Activated CD4-positive, alpha-beta T cell treated with anti-CD3 and anti-CD28 coated beads for 24 hours (primary cell): ENCODE data around the gene PPP4R1.
"Not testable (repeated sequence)": the region's sequence is repeated elsewhere in the genome, so short reads cannot be mapped to it uniquely, and the experiment has no call there.

Experiments used
- DNase-seq, 2 donors: peaks; one replicate each; pipeline ENCODE4 v3.0.0-alpha.2; 2020; ENCODE audit warnings: low read depth in 2 of 2

PPP4R1 gene, protein sequence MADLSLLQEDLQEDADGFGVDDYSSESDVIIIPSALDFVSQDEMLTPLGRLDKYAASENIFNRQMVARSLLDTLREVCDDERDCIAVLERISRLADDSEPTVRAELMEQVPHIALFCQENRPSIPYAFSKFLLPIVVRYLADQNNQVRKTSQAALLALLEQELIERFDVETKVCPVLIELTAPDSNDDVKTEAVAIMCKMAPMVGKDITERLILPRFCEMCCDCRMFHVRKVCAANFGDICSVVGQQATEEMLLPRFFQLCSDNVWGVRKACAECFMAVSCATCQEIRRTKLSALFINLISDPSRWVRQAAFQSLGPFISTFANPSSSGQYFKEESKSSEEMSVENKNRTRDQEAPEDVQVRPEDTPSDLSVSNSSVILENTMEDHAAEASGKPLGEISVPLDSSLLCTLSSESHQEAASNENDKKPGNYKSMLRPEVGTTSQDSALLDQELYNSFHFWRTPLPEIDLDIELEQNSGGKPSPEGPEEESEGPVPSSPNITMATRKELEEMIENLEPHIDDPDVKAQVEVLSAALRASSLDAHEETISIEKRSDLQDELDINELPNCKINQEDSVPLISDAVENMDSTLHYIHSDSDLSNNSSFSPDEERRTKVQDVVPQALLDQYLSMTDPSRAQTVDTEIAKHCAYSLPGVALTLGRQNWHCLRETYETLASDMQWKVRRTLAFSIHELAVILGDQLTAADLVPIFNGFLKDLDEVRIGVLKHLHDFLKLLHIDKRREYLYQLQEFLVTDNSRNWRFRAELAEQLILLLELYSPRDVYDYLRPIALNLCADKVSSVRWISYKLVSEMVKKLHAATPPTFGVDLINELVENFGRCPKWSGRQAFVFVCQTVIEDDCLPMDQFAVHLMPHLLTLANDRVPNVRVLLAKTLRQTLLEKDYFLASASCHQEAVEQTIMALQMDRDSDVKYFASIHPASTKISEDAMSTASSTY

DNA sequence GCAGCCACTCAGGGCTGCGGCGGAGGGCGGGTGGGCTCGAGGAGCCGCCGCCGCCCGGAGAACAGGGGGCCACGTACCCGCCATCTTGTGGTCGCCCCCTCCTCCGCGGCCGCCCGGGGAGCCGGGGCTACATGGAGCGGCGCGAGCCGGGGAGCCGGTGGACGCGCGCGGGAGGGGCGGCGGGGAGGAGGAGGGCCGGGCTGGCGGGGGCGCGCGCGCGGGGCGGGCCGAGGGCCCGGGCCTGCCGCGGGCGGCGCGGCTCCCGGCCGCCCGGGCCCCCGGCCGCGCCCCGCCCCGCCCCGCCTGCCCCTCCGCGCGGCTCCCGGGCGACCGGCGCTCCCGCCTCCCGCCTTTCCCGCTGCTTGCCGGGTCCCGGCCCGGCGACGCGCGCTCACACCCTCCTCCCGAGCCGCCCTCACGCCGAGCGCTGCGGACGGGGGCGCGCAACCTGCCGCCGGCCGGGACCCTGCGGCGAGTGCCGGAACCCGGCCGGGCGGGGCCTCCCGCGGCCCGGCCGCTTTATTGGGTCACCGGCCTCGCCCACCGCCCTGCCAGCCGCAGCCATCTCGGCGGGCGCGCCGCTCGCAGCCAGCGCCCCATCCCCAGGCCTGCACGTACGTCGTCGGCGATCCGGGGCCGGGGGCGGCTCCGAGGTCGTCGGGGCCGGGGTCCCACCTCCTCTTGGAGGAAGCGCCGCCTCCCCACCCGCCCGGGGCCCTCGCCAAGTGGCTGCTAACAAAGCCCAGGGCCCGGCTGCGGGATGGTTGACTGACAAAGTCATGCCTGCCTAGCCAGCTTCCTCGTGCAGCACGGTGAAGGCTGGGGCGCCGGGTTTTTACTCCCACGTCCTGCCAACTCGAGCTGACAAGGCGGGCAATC lies at the start of gene PPP4R1:
TSS of gene PPP4R1 (minus strand) at position 159 of the 879 bp plus-strand sequence. CDS start at position 84, 75 bp downstream.
- DNase-seq = peak; percentile 51

DNA sequence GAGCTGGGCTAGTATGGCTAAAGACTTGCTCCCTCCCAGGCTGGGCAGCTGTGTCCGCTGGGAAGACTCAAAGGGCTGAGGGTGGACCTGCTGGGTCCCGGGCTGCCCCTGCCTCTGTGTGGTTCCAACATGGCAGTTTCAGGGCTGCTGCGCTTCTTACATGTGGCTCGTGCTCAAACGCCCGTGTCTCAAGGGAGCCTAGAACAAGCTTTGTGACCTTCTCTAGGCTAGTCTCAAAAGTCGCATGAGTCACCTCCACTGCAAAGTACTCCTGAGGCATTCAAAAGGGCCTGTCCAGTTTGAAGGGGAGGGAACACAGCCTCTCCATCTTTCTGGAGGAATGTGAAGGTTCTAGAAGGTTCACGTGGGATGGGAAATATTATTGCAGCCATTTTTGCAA lies 49.0 kb upstream of the PPP4R1 start:
- no peak for DNase-seq

DNA sequence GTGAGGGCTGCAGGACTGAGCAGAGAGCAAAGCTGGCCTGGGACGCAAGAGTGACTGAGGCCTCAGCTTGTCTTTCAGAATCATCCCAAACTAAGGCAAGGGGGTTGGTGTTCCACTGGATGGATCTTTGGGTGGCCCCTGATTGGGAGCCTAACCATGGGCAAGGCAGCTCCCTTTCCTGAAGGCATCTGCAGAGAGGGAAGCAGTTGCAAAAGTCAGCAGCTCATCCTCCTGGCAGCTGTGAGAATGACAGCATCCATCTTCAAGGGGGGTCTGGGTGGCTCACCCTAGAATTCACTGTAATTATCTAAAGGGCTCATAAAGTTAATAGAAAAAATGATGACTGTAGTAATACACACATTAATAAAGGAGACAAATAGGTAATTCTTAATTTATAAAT lies 47.2 kb upstream of the PPP4R1 start:
- DNase-seq = no peak

DNA sequence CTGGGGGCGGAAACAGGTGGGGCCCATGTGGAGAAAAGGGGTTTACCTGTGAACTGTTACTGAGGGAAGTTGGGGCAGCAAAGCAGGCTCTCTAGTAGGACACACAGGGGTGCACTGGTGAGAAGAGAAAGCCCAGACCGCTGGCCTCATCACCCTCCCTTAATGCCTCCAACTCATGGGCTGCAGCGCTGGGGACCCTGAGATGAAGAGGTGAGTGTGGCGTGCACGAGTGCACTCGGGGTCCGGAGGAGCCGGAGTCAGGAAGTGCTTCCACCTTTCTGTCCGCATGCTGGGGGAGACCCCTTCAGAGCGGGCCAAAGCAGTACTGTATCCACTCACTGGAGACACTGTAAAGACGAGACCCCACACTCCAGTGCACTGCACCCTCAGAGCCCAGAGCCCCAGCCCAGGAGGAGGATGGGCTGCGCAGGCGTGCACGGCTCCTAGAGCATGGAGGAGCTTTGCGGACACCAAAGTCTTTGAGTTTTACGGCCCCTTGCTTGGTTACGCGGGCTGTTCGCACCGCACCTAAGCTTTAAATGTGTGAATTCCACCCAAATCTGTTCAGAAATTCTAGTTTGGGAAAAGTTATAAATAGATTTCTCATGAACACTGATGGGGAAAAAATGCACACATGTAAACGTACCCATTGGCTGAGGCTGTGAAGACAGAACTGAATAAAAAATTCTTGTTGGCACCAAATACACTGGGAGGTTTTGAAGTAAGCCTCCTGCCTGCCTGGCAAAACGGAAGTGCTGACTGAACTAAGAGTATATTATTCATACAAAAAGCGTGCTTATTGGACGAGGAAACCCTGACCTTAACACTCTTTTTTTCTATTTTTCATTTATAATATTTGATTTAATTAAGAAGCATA lies 45.4 kb upstream of the PPP4R1 start:
- DNase-seq = no peak

DNA sequence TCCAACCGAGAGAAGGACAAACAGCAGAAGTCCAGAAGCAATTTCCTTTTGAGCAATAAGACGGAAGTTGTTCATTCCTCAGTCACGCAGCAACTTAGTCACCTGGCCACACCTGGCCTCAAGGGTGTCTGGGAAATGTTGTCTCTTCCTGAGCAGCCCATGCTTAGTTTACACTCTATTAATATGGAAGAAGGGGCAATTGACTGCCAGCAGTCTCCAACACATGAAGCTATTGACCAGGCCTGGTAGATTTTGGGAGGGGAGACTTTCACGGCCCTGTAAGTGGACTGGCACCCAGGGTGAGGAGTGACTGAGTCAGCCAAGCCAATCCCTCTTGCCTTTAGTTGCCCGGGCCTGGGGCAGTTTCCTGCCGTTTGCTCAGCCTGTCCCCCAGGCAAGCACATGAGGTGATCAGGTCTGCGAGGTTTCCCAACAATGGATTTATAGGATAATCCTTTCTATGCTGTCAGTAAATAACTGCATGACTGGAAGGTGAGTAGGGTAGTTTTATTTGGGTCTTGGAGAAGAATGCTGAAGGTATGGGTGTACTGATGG lies 43.8 kb upstream of the PPP4R1 start:
- DNase-seq = no peak

DNA sequence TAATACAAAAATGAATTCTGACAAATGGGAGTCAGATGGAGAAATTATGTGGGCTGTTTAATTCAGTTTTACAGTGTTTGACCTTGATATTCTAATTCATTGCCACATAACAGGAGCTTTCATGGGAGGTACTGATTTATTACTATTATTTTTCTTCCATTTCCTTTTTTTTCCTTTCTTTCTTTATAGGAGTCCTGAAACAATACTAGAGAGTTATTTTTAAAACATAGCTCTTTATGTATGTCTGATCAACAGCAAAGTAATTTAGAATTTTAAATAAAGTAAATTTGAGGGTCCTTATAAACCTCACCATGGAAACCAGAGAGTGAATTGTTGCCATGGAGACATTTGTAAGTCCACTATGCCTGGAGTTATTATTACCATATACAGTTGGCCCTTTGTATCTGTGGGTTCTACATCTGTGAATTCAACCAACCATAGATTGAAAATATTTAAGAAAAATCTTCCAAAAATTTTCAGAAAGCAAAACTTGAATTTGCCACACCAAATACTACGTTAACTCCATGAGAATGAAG lies 40.9 kb upstream of the PPP4R1 start:
- DNase-seq = no peak

DNA sequence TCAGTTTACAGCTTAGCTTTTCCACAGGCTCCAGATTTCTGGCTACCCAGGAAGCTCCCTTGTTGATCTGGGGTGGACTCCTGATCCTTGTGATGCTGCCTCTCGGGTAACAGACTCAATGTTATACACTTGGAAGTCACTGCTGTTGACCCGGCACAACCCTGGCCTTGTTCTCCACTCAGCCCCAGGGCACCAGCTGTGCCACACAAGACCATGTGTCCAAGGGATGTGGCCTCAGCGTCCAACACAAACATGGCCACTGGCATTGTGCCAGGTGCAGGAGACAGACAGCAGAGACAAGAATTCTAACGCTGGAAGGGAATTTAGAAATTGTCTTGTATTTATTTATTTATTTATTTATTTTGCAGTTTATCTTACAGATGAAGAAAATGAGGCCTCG lies 39.0 kb upstream of the PPP4R1 start:
- DNase-seq = no peak

DNA sequence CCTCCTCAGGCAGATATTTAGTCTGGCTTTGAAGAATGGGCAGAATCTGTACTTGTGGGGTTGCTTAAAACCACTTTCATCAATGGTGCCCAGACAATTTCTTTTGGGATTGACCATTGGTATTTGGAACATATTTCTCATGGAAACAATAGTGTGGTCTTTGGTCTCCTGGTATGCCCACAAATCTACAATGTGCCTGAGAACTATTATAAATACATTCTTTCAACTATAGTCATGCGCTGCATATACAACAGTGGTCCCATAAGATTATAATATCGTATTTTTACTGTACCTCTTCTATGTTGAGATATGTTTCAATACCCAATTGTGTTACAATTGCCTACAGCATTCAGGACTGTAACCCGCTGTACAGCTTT lies 34.8 kb upstream of the PPP4R1 start:
- DNase-seq = no peak

DNA sequence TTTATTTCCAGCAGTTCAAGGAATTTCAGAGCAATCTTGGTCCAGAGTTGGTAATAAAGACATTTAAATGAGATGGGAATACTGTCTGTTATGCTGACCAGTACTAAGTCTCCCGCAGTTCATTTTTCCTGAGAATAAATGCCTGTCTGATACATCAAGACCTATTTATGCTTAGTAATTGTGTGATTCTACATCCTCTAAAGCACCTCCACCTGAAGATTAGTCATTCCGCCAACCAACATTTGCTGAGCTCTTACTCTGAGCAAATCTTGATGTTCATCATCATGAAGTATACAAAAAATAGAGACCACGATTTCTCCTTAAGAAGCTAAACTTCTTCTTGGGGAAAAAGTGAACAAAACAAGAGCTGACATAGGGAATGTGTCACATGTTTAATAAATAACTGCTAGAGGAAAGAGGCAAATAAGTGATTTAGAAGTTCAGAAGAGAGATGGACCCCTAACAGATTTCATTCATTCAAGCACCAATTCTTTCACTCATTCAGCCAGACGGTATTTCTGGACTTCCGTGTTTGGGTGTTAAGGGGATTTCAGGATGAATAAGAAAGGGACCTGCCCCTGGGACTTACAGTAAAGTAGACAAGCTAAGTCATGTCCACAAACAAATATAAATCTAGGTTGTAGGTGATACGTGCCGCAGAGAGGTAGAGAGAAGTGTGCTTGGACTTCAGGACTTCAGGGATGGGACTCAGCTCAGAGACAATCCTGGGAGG lies 34.2 kb upstream of the PPP4R1 start:
- DNase-seq = no peak

DNA sequence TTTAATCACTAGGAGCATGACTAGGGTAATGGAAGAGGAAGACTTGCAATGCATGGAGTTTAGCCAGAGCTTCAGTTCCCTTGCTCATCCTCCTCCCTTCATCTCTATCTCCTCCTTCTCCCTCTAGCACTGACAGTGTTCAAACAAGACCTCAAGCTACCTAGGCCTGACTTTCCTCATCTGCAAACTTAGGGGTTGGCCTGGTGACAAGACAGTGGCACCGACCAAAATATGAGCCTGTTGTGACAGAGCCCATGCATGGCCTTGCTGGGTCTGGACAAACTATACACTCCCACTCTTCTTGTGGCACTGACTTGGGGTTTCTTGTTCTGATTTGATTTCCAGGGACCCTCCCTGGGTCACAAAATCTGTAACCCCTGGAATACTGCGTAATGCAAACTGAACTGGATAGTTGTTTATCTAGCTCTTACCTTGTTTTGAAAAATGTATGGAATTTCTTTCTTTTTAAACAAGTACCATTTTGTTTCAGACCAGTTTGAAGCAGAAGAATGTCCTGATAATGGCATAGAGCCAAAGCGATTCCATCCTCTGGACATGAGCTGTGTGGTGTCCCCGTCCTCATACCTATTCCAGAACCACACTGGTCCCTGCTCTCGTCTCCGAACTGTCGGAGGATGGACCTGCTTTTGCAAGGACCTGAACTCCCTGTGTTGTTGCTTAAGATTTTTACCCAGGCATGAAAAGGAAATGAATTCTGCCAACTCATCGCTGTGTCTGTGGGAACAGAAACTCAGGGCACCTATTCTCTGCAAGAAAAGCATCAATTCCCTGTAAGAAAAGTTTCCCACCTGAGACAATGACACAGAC lies 33.4 kb upstream of the PPP4R1 start:
- DNase-seq = no peak

DNA sequence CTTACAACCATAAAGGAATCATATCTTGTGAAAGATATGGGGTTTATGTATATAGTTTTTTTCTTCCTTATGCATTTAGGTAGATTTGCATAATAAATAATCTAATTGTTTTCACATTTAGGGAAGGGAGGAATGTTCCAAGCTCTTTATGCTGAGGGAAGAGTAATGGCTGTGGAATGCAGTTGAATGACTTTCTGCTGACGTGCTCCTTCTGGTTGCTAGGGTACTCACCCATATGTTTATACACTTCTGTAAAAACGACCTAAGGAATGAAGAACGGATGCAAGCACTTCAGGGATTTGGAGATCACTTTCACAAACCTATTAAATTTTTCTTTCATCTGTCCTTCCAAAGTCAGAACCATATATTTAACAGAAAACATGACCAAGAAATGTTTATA lies 29.2 kb upstream of the PPP4R1 start:
- no peak for DNase-seq

DNA sequence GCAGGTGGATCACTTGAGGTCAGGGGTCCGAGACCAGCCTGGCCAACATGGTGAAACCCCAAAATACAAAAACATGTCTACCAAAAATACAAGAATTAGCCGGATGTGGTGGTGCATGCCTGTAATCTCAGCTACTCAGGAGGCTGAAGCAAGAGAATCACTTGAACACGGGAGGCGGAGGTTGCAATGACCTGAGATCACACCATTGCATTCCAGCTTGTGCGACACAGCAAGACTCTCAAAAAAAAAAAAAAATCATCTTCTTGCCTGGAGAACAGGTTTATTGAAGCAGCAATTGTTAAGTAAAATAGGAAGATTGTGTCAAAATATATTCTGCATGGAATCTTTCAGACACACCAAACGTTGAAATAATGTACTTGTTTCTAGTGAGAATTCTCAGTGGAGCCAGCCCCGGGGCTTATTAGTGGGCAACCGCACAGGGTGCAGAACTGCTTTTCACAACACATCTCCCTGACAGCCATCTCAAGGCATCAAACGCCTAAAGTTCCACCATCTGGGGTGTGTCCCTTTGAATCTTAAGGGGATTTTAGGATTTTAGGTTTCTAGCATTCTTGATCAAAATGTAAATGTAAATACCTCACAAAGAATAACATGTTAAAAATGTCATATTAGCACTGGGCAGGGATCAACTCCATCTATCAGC lies 28.6 kb upstream of the PPP4R1 start:
- DNase-seq = no peak

DNA sequence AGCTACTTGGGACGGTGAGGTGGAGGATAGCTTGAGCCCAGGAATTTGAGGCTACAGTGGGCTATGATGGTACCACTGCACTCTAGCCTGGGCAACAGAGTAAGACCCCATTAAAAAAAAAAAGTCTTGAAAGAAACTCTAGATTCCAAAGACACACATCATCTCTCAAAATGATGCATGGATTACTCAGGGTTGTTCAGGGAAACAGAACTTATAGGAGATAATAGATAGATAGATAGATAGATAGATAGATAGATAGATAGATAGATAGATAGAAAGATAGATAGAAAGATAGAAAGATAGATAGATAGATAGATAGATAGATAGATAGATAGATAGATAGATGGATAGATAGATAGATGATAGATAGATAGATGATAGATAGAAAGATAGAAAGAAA lies 26.7 kb upstream of the PPP4R1 start:
- not testable (repeated sequence) for DNase-seq

DNA sequence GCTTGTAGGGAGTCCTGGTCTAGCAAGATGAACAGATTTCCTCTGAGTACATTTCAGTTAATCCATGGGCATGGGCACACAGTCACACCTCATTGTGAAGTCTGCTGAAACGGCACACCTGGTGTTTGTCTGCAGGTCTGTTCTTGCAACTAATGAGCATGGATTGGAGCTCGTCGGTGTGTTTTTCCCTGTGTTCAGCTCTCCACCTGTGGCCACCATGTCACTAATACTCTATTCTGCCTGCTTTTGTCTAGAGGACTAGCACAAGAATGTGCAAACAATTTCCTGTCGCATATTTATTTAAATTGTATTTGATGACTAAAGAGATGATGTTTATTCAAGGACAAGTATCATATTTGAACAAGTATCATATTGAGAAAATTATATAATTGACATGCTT lies 24.5 kb upstream of the PPP4R1 start:
- DNase-seq = no peak

DNA sequence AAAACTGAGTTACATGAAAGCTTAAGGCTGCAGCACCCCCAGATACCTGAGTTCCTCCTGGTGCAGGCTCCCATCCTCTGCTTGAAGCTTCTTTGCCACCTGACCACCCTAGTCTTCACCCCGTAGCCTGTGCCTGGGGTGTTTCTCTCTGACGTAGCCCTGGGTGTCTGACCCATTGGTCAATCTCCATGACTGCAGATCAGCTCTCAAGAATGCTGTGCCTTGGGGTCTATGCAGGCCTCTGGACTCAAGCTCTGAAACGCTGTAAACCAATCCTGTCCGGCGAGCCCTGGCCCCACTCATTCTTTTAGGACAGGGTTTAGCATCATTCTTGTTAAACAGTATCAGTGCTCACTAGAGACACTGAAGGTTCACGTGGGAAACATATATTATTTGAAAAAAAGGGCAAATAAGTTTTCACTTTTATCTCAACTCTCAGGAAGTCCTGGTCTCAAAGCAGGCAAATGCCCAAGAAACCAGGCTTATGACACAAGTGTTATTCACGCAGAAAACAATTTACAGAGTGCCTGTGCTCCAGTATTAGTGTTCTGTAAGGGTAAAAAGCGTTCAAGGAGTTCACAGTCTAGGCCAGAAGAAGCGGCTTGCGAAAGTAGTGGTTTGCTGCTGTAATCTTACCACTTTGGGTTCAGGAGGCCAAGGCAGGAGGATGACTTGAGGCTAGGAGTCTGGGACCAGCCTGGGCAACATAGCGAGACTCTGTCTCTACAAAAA lies 22.8 kb upstream of the PPP4R1 start:
- DNase-seq = no peak

DNA sequence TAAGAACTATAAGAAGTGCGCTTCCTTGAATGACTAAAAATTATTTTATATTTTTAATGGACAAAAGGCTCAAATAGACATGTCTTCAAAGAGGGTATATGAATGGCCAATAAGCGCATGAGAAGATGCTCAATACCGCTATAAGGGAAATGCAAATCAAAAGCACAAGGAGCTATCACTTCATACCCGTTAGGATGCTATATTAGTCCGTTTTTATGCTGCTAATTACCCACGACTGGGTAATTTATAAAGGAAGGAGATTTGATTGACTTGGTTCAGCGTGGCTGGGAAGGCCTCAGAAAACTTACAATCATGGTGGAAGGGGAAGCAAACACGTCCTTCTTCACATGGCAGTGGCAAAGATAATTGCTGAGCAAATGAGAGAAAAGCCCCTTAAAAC lies 20.5 kb upstream of the PPP4R1 start:
- DNase-seq = no peak

DNA sequence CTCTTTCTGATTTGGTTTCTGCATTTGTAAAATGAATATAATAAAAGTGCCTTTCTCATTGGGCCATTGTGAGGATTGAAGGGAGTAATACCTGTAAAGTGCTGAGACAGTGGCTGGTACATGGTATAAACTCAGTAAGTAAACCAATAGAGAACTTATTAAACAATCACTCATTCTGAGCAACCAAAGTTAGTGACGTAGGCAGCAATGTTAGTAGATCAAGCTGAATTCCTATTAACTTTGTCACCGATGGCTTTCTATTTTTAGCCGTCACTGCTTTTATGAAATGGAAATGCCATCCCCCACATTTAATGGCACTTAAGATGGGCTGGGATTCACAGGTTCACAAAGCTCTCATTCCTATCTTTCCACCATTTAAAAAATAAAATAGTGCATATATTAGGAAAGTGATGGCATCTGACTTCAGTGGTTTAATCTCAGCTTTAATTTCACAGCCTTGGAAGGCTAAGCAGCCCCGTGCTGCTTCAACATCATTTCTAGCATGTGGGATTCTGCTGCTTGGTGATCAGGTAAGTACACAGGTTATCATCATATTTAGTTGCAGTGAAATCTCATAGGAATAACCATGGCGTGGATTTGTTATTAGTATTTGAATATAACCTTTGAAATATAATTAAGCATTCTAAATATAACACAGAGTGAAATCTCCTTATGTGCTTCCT lies 17.6 kb upstream of the PPP4R1 start:
- DNase-seq = no peak
